GM12878 (cell line): Measurements from ENCODE around the gene S100A10. TPM values are rescaled to one million over a fixed set of nuclear protein-coding genes. Genes with fewer than 3 reads are reported as not detected.

Source experiments
- ATAC-seq: fragments of 200-7000 bp; cut with Tn5 transposase; 3 replicates; pipeline ENCODE4 v1.9.1; 2020; ENCODE audit warnings: mild to moderate bottlenecking, moderate library complexity
- BruUV-seq: library from RNA; stranded (reverse); fragments of 400-500 nt; replicated peaks from 2 replicates; lab custom pipeline; 2021; lab: Mats Ljungman, UMichigan
- CTCF ChIA-PET: fragments of 300-600 bp; sonication (Branson Sonifier 250); formaldehyde crosslinking; extraction: SDS; loops from one replicate; lab custom pipeline; 2021; ENCODE audit warnings: inconsistent platforms; lab: Yijun Ruan, JAX
- POLR2A ChIA-PET: fragments of 350-600 bp; formaldehyde crosslinking; extraction: SDS; loops from one replicate; lab custom pipeline; 2021; ENCODE audit warnings: inconsistent platforms; lab: Charles Lee
- RAD21 ChIA-PET: fragments of 300-600 bp; sonication (Branson Sonifier 250); formaldehyde crosslinking; loops from one replicate; lab custom pipeline; 2023; ENCODE audit warnings: antibody characterized with exemption; ENCODE audit not compliant: unreplicated experiment; lab: Charles Lee
- SMC1A ChIA-PET: fragments of 300-600 bp; sonication (Branson Sonifier 250); formaldehyde crosslinking; loops from one replicate; lab custom pipeline; 2023; ENCODE audit not compliant: unreplicated experiment, uncharacterized antibody; lab: Charles Lee
- DNase-seq: peaks from one replicate; pipeline ENCODE4 v3.0.0-alpha.2; 2011; ENCODE audit warnings: low read depth, low spot score
- FAIRE-seq: peaks from 3 replicates; lab custom pipeline; 2011; peaks lifted over from hg19 to GRCh38; lab: Jason Lieb, UNC
- H2AFZ ChIP-seq: 2 replicates; pipeline ENCODE4 v1.6.0; 2011; ENCODE audit warnings: low read depth, low read length, control low read depth; ENCODE audit not compliant: control insufficient read depth
- H3K27ac ChIP-seq: 2 replicates; pipeline ENCODE4 v1.5.1; 2011; ENCODE audit warnings: control low read depth; ENCODE audit not compliant: control insufficient read depth, insufficient read depth
- H3K27me3 ChIP-seq, 2 experiments: replicated peaks in 1 of 2; 2 replicates each; pipeline versions ENCODE4 v1.6.0 to v1.6.1; 2011; ENCODE audit warnings: low read length in 1 of 2; ENCODE audit not compliant: control insufficient read depth in 2 of 2, insufficient read depth in 2 of 2
- H3K36me3 ChIP-seq, 2 experiments: 2 replicates each; pipeline ENCODE4 v1.5.1; 2011; ENCODE audit warnings: low read length in 1 of 2; ENCODE audit not compliant: control insufficient read depth in 2 of 2, insufficient read depth in 2 of 2
- H3K4me1 ChIP-seq: 2 replicates; pipeline ENCODE4 v1.6.1; 2011; ENCODE audit warnings: mild to moderate bottlenecking, low read length, moderate library complexity, mixed read lengths; ENCODE audit not compliant: control insufficient read depth, insufficient read depth
- H3K4me2 ChIP-seq: 2 replicates; pipeline ENCODE4 v1.6.0; 2011; ENCODE audit warnings: control low read depth; ENCODE audit not compliant: control insufficient read depth, insufficient read depth
- H3K4me3 ChIP-seq: fragments of 200-600 bp; sonication (generic); 2 replicates; pipeline ENCODE4 v1.5.1; 2016
- H3K79me2 ChIP-seq: 2 replicates; pipeline ENCODE4 v1.6.0; 2011; ENCODE audit warnings: low read length; ENCODE audit not compliant: control insufficient read depth, insufficient read depth
- H3K9ac ChIP-seq: 2 replicates; pipeline ENCODE4 v1.8.0; 2011; ENCODE audit warnings: low read length, control low read depth, mixed read lengths; ENCODE audit not compliant: control insufficient read depth, insufficient read depth
- H3K9me3 ChIP-seq: replicated peaks from 3 replicates; pipeline ENCODE4 v1.5.1; 2011; ENCODE audit warnings: mild to moderate bottlenecking, low read length; ENCODE audit not compliant: control insufficient read depth, insufficient read depth
- H4K20me1 ChIP-seq: 2 replicates; pipeline ENCODE4 v1.6.0; 2011; ENCODE audit not compliant: control insufficient read depth, insufficient read depth
- BCLAF1 ChIP-seq: fragments of 450-650 bp; IDR thresholded peaks from 2 replicates; pipeline ENCODE4 v1.6.1; 2017; ENCODE audit warnings: antibody characterized with exemption, mild to moderate bottlenecking, moderate library complexity
- ETV6 ChIP-seq, 2 experiments: fragments of 450-650 bp in 1 of 2; IDR thresholded peaks in 1 of 2; conservative IDR thresholded peaks in 1 of 2; 2 replicates each; pipeline ENCODE4 v1.6.1; 2014; ENCODE audit warnings: antibody characterized with exemption in 1 of 2, borderline replicate concordance in 1 of 2, low read depth in 1 of 2, mild to moderate bottlenecking in 1 of 2, moderate library complexity in 1 of 2
- NR2C1 ChIP-seq: fragments of 450-650 bp; IDR thresholded peaks from 2 replicates; pipeline ENCODE4 v1.6.1; 2017; ENCODE audit warnings: antibody characterized with exemption, mild to moderate bottlenecking, moderate library complexity
- ZNF217 ChIP-seq: fragments of 450-650 bp; IDR thresholded peaks from 2 replicates; pipeline ENCODE4 v1.6.1; 2017; ENCODE audit warnings: antibody characterized with exemption, mild to moderate bottlenecking
- WGBS: methylation state at CpG from one replicate; pipeline ENCODE4 v1.1.6; 2016; ENCODE audit warnings: low lambda C conversion rate; ENCODE audit not compliant: insufficient replicate concordance, insufficient coverage; ENCODE audit errors: missing lambda C conversion rate; 5-methylcytosine and 5-hydroxymethylcytosine counted together
- in situ Hi-C: fragments of 300-500 bp; cut with MboI; formaldehyde crosslinking; loops from 9 replicates; pipeline ENCODE4 v1.14.3; 2018; ENCODE audit warnings: mixed read lengths
- intact Hi-C: fragments of 100-400 bp; cut with micrococcal nuclease; formaldehyde crosslinking; loops from one replicate; pipeline ENCODE4 v1.14.2; 2022; ENCODE audit not compliant: unreplicated experiment
- polyA plus RNA-seq, 11 experiments: library from polyadenylated mRNA; depleted of rRNA in 4 of 11; unstranded in 6 of 11; stranded (reverse) in 5 of 11; fragments of >200 nt; fragmentation: Nextera tagmentation in 4 of 11; fragmentation: Illumina TruSeq in 1 of 11; extraction: Ambion mirVana in 4 of 11; extraction: Trizol in 1 of 11; gene quantifications; 1 replicate in 1 of 11; 2 replicates in 10 of 11; pipeline versions ENCODE4 v1.2.1 to v1.2.3, GENCODE V29; 2011 to 2016; ENCODE audit warnings: inconsistent platforms in 2 of 11, missing spikeins in 2 of 11, low read depth in 1 of 11
- total RNA-seq, 4 experiments: library from RNA; depleted of rRNA in 3 of 4; stranded (reverse); fragments of >200 nt in 3 of 4; fragmentation: Illumina TruSeq in 1 of 4; extraction: Trizol in 1 of 4; gene quantifications; 2 replicates each; pipeline versions ENCODE4 v1.2.1 to v1.2.3, GENCODE V29; 2013 to 2021
- TF ChIP-seq, protein P1 (sequence below): fragments of 450-650 bp; IDR thresholded peaks from 2 replicates; pipeline ENCODE4 v1.6.1; 2016; ENCODE audit warnings: mild to moderate bottlenecking

S100A10 gene
- total and polyA plus RNA-seq, 10 of the 15 experiments (the other 5 are each of a cell fraction or from before 2014, with no cell fraction given): 0.18 to 2.8 (median 0.61) TPM; not detected in 2

DNA sequence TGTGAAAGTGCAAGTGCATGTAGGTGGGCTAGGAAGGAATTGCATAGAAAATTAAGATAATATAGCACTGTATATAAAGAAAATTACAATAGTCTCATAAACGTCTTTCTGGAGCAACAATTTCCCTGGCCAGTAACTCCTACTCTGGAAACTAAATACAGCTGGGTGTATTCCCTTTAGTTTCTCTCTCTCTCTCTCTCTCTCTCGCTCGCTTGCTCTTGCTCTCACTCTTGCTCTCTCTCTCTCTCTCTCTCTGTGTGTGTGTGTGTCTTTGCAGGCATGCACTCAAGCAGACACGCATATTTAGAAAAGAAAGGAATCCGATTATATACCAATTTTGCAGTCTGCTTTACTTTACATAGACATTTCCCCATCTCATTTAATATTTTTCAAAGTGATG, 14.7 kb downstream of the S100A10 start:
- H3K9ac ChIP-seq: no peak overlapping the region
- ChIA-PET SMC1A (interaction anchor here (0.6 kb wide), 1 partner anchor 694 kb away, joined by 4 read pairs; no protein-coding TSS in a partner anchor), CTCF (interaction anchor here (0.9 kb wide), 1 partner anchor 23 kb away, joined by 5 read pairs; no protein-coding TSS in a partner anchor), POLR2A (no interaction called here), RAD21 (no interaction called here)
- in situ Hi-C loops (no loop called here), intact Hi-C loops (no loop called here)
- DNase-seq (no peak), FAIRE-seq (no peak), ATAC-seq (no peak)
- no TSS peak for BruUV-seq
- H4K20me1 ChIP-seq: no peaks in the 10 kb centered on the region
- H3K9me3 ChIP-seq: no peaks in the 10 kb centered on the region
- H2AFZ ChIP-seq: no peak overlapping the region
- H3K36me3 ChIP-seq: no peaks in the 10 kb centered on the region
- TF ChIP-seq NR2C1: no peak
- TF ChIP-seq ZNF217: no peak
- no peak for TF ChIP-seq ETV6 (conservative IDR thresholded peaks at IDR 0.05 in 1 of 2, IDR thresholded peaks at IDR 0.05 in 1 of 2; ENCODE audit: borderline replicate concordance in 1 of 2, low read depth in 1 of 2)
- TF ChIP-seq, protein P1, sequence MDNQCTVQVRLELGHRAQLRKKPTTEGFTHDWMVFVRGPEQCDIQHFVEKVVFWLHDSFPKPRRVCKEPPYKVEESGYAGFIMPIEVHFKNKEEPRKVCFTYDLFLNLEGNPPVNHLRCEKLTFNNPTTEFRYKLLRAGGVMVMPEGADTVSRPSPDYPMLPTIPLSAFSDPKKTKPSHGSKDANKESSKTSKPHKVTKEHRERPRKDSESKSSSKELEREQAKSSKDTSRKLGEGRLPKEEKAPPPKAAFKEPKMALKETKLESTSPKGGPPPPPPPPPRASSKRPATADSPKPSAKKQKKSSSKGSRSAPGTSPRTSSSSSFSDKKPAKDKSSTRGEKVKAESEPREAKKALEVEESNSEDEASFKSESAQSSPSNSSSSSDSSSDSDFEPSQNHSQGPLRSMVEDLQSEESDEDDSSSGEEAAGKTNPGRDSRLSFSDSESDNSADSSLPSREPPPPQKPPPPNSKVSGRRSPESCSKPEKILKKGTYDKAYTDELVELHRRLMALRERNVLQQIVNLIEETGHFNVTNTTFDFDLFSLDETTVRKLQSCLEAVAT: no peak
- TF ChIP-seq BCLAF1: no peak
- H3K79me2 ChIP-seq: no peaks in the 10 kb centered on the region
- WGBS: 38% methylated on average over 5 of the region's 5 CpGs
- H3K4me2 ChIP-seq: no peak overlapping the region
- H3K27ac ChIP-seq: no peak overlapping the region
- no peak overlapping the region for H3K4me3 ChIP-seq
- H3K4me1 ChIP-seq: peaks cover 3% of the 10 kb centered on the region; the same call in 1 of the 2 replicates
- H3K27me3 ChIP-seq: peaks cover 0 to 6% of the 10 kb centered on the region in 2 experiments; a peak in 2 of 4 replicates
